GM21576 (cell line): ENCODE data around the gene PLCD3.

ENCODE experiments used
- ATAC-seq: cut with Tn5 transposase; IDR thresholded peaks from one replicate; pipeline ENCODE4 v1.9.1; 2021; ENCODE audit warnings: mild to moderate bottlenecking, moderate library complexity; ENCODE audit not compliant: unreplicated experiment

PLCD3 gene

DNA sequence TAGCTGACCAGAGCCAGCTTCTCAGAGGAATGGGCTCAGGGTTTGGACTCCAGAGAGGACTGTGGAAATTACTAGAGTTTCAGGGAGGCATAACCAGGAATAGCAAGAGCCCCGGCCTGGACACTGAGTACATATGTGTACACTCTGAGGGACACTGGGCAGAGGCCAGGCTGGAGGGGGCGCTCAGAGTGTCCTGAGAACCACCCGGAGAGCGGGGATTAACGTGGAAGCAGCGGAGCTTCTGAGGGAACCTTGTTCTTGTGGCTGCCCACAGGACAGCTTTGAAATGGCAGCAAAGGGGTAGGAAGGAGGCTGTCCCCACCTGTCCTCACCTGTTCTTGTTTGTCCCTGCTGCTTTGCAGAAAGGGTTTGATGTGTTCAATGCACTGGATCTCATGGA, 27.8 kb downstream of the PLCD3 start:
- ATAC-seq: no peak

DNA sequence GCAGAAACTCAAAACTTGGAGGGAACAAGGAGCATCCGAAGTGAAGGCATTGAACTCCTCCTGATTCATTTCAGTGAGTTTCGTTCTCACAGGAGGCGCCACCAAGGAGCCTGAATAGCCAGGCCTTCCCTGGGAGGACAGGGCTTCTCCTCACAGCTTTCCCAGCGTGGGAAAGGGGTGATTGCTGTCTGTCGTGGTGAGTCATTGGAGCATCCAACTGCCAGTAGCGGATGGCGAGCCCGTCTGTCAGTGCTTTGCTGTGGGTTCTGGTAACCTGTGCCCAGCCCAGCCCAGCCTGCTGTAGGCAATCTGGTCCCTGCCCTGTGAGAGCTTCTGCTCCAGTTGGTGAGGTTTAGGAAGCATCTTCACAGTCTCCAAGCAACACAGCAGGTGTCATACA, 28.3 kb downstream of the PLCD3 start:
- no peak for ATAC-seq

DNA sequence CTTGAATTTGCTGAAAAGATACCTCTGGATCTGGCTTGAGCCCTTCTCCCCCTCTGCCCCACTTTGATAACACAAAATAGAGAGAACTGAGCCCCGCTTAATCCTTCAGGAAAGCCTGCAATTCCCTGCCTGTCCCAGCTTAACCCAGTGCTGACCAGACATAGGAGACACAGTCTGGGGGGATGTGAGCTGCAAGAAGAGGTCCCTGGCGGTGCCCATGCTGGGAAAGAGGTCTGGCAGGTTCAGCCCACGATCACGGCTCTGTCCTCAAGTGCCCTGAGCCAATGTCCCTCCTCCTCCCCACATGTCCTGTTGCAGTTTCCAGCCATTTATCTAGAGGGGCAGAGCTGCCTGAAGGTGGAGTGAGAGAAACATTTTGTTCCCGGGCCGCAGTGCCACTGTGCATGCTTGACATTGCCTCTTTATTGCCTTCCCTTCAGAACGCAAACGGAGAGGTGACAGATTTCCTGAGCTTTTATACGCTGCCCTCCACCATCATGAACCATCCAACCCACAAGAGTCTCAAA, 29.0 kb downstream of the PLCD3 start:
- ATAC-seq: no peak

DNA sequence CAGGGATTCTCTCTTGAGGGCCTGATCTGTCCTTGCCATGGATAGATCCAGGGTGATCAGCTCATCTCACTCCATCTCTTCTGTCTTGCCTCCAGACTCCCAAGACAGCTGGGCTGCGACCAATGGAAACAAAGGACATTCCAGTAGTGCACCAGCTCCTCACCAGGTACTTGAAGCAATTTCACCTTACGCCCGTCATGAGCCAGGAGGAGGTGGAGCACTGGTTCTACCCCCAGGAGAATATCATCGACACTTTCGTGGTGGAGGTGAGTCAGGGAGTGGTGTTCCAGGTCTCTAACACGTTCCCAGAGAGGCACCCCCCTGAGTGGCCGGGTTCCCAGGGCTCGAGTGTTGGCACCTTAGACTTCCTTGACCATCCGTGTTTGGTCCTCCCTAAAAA, 29.5 kb downstream of the PLCD3 start:
- ATAC-seq: no peak

DNA sequence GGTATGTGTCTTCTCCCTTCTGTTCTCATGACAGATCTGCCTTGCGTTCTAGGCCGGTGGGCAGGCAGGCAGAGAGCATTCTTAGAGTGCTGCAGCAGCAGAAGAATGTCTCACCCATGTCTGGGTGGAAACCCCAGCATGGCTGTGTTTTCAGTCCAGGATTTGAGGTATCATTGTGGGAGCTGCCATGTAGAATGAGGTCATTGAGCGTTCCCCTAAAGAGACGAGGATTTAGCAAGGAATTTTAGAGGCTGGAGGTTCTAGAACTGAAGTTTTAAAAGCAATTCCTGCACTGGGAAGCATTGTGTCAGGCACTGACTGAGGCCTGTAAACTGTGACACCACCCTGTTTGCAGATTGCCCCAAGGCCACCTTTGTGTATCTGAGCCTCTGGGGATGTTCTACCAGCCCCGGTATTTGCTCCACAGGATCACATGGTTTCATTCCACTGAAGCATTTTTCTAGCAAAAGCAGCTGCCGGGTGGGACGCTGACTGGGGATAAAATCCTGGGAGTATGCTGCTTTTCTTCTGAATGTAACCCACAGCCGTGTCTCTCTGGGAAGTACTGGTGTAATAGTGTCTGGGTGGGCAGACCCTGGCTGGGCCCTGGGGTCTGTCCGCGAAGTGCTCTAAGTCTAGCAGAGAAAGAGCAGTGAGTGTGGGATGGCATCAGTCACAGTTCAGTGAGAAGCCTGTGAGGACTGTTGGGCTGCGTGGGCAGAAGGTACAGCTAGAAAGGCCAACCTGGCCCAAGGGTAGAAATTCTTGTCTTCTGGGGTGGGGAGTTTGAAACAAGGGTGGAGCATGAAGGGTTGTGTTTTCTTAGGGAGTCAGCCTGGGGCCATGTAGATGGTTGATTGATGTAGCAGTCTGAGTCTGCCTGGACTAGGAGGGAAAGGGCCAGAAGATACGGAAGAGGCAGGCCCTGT, 30.2 kb downstream of the PLCD3 start:
- ATAC-seq: no peak

DNA sequence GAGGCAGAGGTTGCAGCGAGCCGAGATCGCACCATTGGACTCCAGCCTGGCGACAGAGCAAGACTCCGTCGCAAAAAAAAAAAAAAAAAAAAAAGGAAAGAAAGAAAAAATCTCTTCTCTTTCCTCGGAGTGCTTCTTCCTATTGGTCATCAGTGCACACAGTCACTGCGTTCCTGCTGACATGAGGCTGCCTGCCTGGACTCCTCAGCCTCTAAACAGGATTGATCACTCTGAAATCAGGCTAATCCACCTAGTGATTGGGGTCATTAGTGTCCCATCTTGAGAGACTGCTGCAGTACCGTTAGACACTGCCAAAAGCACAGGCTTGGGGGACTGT, 30.8 kb downstream of the PLCD3 start:
- no peak for ATAC-seq

DNA sequence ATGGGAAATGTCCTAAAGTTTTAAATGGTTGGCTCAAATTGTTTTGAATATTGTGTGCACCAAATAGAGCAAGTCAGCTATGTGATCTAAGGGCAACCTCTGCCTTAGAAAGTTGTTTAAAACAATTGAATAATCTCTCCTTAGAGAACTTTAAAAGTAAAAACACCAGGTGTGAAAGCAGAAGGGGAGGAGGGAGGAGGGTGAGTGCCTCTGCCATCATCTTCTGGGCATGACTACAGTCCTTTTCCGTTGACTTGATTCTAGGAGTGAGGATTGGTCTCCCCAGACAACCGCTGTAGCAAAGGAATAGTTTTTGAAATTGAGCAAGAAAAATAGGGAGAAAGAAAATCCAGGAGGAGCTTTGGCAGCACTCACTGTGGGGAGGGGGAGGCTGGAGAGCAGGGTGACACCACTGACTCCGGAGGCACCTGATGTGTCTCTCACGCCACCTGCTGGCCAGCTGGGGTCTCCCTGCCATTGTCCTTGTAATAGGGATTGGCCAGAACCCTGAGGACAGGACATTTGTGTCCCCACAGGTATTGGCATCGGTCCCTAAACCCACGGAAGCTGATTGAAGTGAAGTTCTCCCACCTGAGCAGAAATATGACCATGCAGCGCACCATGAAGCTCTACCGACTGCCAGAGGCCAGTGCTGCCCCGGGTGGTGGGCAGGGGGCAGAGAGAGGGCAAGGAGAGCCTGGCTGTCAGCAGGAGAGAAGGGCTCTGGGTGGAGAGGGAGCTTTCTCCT, 33.3 kb downstream of the PLCD3 start:
- ATAC-seq: no peak

DNA sequence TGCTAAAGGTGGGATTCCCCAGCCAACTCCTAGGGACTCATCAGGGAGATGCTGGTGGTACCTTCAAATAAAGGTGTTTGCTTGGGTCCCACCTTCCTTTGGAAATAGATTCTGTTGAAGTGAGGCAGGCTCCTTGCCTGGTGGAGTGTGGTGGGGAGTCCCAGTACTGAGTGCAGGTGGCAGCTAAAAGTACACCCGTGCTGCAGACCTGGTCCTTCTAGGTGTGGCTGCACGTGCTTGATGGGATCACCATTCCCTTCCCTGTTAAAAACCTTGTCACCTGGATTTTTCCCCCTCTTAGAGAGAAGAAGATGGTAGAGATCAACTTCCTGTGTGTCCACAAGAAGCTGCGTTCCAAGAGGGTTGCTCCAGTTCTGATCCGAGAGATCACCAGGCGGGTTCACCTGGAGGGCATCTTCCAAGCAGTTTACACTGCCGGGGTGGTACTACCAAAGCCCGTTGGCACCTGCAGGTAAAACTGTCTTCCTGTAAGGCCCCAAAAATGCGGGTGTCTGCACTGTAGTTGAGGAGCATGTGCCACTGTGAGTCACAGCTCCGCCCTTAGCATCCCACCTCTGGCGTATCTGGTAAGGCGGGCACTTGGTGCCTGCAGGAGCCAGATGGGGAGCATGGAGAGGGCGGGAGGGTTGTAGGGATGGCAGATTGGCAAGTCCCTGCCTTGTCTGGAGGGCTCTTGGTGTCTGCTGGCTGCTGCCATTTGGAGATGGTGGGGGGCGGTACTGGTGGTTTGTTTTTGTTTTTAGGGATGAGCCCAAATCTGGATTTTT, 34.0 kb downstream of the PLCD3 start:
- ATAC-seq: no peak

DNA sequence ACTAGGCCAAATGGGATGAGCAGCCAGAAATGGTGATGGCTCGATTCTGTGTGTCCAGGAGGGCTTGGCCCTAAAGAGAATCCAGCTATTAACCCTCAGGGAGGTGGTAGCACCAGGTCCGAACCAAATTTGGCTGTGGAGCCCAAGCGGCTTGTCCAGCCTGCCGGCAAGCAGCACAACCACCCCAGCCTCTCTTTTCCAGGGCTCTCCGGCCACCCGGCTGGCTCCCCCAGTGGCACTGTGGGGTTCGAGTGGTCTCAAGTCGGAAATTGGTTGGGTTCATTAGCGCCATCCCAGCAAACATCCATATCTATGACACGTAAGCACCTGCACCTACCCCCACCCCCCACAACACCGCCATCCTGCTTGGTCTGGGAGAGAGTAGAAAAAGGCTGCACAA, 35.4 kb downstream of the PLCD3 start:
- no peak for ATAC-seq

DNA sequence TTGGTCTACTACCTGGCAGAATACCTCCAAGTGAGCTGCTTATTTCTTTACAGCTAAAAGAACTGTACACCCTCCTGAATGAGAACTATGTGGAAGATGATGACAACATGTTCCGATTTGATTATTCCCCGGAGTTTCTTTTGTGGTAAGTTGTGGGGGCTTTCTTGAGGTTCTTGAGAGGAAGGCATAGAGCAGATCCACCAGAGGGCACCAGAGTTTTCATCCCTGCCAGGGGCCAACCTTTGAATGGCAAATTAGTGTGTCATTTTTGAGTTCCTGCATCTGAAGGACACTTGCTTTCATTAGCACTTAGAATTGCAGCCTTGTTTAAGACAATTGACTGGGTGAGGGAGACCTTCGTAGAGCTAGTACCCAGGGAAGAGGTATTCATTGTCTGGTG, 36.2 kb downstream of the PLCD3 start:
- ATAC-seq: no peak

DNA sequence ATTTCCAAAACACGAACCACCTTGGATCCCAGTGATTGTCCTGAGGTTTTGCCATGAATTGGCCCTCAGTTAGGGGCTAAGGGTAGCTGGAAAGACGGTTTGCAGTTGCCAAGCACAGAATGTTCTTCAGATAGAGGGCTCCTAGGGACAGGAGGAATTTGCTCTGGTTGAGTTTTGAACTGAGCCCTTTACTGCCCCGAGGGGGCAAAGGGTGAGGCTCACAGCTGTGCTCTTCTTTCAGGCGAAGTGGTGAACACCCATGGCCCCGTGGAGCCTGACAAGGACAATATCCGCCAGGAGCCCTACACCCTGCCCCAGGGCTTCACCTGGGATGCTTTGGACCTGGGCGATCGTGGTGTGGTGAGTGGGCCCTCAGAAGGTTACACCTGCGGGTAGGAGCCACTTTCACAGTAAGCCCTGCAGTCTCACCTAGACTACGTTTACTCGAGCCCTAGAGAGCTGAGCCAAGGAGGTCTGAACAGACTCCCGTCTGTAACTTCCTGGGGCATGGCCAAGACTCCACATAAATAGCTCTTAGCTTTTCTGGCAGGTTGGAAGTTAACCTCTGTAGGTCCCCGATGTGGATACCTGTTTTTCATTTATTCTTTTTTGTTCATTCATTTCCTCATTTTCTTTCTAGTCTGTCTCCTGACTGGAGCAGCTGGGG, 38.7 kb downstream of the PLCD3 start:
- ATAC-seq: no peak

DNA sequence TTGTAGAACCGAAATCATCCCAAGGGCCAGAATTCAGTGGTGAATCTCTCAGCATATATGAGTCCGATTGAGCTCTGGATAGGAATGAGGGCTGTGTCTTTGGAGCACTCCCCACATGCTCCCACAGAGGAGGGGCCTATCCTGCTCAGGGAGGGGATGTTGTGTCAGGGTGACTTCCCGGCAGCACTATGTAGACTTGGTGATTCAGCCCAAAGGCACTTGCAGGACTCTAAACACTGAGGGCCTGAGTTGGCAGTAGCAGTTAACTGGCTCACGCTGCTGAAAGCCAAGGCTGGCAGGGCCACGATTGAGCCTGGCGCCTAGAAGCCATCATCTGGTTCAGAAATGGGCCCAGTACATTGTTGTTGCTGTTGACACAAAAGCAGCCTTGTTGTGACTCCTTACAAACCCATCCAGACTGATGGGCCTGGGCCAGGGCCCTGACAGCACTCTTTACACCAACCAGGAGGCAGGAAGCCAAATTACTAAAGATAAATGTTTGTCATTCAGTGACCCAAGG, 39.3 kb downstream of the PLCD3 start:
- no peak for ATAC-seq

DNA sequence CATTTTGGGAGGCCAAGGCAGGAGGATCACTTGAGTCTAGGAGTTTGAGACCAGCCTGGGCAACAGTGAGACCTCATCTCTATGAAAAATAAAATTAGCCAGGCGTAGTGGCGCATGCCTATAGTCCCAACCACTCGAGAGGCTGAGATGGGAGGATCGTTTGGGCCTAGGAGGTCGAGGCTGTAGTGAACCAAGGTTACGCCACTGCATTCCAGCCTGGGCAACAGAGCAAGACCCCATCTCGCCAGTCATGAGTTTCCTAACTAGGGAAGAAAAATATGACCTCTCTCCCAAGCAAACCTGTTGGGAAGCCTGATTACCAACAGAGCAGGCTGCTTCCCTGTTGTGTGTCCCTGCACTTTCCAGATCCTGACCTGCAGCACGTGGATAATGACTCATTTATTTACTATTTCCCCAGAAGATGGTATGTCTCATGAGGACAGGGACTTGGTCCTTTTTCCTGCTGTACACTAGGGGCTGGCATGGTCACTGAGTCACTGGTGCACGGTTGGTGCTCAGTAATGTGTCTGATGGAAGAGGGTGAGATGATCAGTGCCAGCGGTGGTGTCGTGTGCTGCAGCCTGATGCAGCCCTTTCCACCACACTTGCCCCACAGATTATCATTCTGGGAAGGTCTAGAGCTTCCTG, 40.4 kb downstream of the PLCD3 start:
- no peak for ATAC-seq

DNA sequence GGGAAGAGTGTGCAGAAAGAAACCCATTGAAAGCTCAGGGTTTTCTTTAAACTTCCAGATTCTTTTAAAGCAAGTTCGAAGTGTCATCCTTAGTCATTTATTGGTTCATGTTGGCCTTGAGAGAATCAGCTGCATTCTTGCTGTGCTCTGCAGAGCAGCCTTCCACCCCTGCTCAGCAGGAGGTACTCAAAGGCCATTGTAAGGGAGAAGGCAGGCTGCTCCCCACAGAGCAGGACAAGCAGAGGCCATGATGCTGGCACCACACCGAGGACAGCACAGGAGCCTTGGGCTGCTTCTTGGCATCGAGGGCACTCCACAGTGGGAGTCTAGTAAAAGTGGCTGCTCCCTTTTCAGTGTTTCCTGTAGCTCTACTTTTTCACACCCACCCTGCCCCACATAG, 41.6 kb downstream of the PLCD3 start:
- no peak for ATAC-seq

DNA sequence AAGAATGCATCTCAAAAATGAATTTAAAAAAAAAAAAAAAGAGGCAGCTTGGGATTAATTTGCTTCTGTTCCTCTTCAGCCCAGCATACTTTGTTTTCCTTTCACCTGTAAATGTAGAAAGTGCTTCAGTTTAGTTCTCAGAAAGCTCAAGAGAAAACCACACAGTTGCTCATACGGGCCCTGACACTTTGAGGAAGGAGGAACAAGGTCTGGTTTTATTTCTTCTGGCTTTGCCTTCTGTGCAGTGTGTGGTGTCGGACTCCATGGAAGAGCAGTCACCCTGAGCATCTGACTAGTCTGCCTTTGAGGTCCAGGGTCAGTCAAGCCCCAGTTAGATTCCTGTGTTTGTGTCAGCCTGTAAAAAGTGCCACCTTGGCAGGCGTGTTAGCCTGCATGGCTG, 43.6 kb downstream of the PLCD3 start:
- no peak for ATAC-seq

DNA sequence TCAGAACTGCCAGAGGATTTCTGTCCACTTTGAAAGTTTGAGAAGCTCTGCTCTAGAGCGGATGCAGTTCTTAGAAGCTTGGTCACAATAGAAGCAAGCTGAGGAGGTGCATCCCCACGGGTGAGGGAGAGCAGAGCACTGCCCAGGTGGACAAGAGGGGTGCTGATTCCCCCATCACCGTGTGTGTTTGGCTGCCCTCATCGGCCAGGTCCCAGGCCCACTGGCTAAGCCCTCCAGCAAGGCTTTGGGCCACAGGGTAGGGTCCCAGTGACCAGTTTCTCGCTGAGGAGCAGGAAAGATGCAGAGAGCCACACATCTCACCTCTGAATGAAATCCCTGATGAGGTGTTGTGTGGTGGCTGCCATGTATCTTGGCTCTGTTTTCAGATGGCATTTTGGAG, 44.3 kb downstream of the PLCD3 start:
- ATAC-seq: no peak

DNA sequence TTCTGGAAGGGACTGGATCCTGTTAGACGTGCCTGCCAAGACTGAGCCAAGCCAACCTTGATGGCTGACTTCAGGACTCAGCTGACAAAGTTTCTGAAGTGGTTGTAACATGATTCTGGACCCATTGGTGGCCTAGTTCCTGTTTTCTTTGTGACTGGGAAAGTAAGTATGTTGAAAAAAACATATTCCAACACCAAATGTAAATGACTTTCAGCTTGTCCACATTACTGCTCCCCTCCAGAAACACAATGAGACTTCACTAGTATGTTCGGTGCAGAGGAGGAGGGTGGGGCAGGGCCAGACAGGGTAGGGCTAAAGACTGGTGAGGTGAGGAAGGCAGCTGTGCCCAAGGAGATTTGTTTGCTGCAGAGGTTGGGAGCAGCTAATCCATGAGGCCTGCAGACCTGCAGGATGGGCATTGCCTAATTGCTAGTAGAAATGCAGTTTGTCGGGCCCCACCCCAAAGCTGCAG, 44.8 kb downstream of the PLCD3 start:
- no peak for ATAC-seq

DNA sequence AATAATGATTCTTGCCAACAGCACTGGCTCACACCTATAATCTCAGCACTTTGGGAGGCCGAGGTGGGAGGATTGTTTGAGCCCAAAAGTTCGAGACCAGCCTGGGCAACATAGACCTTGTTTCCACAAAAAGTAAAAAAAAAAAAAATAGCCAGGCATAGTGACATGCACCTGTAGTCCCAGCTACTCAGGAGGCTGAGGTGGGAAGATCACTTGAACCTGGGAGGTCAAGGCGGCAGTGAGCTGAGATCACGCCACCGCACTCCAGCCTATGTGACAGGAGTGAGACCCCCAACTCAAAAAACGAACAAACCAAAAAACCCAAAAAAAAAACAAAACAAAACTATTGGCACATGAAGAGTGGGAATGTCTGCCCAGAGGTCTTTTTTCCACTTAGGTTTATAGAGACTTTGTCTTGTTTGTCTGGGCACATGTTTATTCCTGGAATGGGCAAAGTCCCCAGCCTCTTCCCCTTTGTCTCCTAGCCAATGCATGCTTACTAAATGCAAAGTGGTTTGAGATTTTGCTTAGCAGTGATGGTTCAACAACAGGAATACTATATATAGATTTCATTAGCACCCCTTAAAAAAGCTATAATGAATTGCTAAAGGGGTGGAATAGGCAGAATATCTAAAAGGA, 45.3 kb downstream of the PLCD3 start:
- no peak for ATAC-seq

DNA sequence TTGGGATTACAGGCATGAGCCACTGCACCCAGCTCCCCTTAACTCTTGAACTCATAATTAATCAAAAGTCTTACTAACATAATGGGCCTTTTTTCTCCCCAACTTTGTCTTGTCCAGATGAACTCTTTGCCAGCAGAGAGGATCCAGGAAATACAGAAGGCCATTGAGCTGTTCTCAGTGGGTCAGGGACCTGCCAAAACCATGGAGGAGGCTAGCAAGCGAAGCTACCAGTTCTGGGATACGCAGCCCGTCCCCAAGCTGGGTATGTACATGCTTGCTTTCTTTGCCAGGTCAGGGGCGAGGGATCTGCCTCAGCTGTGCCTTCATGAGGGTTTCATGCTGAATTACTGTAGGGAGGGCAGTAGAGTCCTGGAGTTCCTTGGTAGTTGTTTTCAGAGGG, 45.9 kb downstream of the PLCD3 start:
- ATAC-seq: no peak
